Small intestine (tissue), 7 donors: ENCODE results near the gene ANKRD39. TPM values are rescaled to one million over a fixed set of nuclear protein-coding genes. Genes with fewer than 3 reads are reported as not detected.
A peak's percentile ranks its signal among the peaks of the same experiment; 100 is the strongest.

Experiments
- DNase-seq, 2 donors: peaks; one replicate each; pipeline versions ENCODE4 v3.0.0 to v3.0.0-alpha.2; 2013
- FAIRE-seq: peaks from 2 replicates; lab custom pipeline; 2012; peaks lifted over from hg19 to GRCh38; lab: Jason Lieb, UNC
- H3K27ac ChIP-seq, 3 donors: one replicate each; pipeline ENCODE4 v1.5.1; 2013; ENCODE audit warnings: low read length in 2 of 3, mild to moderate bottlenecking in 2 of 3, control low read depth in 1 of 3, inconsistent platforms in 1 of 3, low read depth in 1 of 3, moderate library complexity in 1 of 3
- H3K27me3 ChIP-seq, 3 donors: one replicate each; pipeline ENCODE4 v1.6.1; 2013; ENCODE audit warnings: low read length in 3 of 3, inconsistent platforms in 1 of 3; ENCODE audit not compliant: control insufficient read depth in 3 of 3, insufficient read depth in 3 of 3
- H3K36me3 ChIP-seq, 3 donors: one replicate each; pipeline ENCODE4 v1.6.1; 2013; ENCODE audit warnings: low read length in 3 of 3, inconsistent platforms in 1 of 3, low read depth in 1 of 3, mild to moderate bottlenecking in 1 of 3, moderate library complexity in 1 of 3; ENCODE audit not compliant: control insufficient read depth in 3 of 3, insufficient read depth in 2 of 3
- H3K4me1 ChIP-seq, 3 donors: one replicate each; pipeline ENCODE4 v1.6.1; 2013; ENCODE audit warnings: low read length in 2 of 3, inconsistent platforms in 1 of 3, low read depth in 1 of 3, mild to moderate bottlenecking in 1 of 3, moderate library complexity in 1 of 3; ENCODE audit not compliant: control insufficient read depth in 3 of 3, insufficient read depth in 2 of 3
- H3K4me3 ChIP-seq, 3 donors: one replicate each; pipeline ENCODE4 v1.5.1; 2013; ENCODE audit warnings: low read length in 3 of 3, control low read depth in 1 of 3, inconsistent platforms in 1 of 3, low read depth in 1 of 3, mild to moderate bottlenecking in 1 of 3, moderate library complexity in 1 of 3
- H3K9me3 ChIP-seq, 2 donors: one replicate each; pipeline ENCODE4 v1.6.1; 2013; ENCODE audit warnings: low read depth in 1 of 2, low read length in 1 of 2; ENCODE audit not compliant: control insufficient read depth in 2 of 2, insufficient read depth in 1 of 2
- WGBS, 3 donors: extraction: QIAGEN DNeasy Blood & Tissue Kit; methylation state at CpG; one replicate each; pipeline ENCODE4 v1.1.7; 2013; 5-methylcytosine and 5-hydroxymethylcytosine counted together
- polyA plus RNA-seq, 4 donors: library from polyadenylated mRNA; stranded (reverse) in 3 of 4; unstranded in 1 of 4; fragments of 200-250 nt in 3 of 4; fragments of 120-200 nt in 1 of 4; gene quantifications; one replicate each; pipeline versions ENCODE4 v1.2.1 to v1.2.3, GENCODE V29; 2013
- donor health status: healthy with polysubstance abuse.
- donor health status: control.
- donor health status: control.
- donor health status: Bipolar disorder and iron deficiency.
- donor health status: healthy.

Gene ANKRD39
- polyA plus RNA-seq, 4 donors, result 9.3 to 23.0 (median 16.5) TPM

GRCh38 chr2:96844405-96844808, 13.4 kb downstream of the ANKRD39 start:
- H3K4me1 ChIP-seq, result no peaks in the 10 kb centered on the region
- WGBS, 3 donors, result 86 to 93% (median 88%) methylated on average over 16 to 17 of the region's 17 CpGs
- H3K4me3 ChIP-seq, result no peak overlapping the region
- H3K27ac ChIP-seq, result no peak overlapping the region
- H3K9me3 ChIP-seq, result no peaks in the 10 kb centered on the region
- peaks cover 2 to 57% (median 5%) of the 10 kb centered on the region in 3 donors for H3K36me3 ChIP-seq
- no peaks in the 10 kb centered on the region for H3K27me3 ChIP-seq
- FAIRE-seq (no peak), DNase-seq (no peak)

- Histone ChIP-seq H3K27me3 (no peaks in the 10 kb centered on the region), H3K36me3 (peaks cover 2 to 58% (median 5%) of the 10 kb centered on the region in 3 donors), H3K4me1 (peaks cover 0 to 3% (median 0%) of the 10 kb centered on the region in 3 donors), H3K9me3 (no peaks in the 10 kb centered on the region), H3K4me3 (no peak within 1 kb of the TSS), H3K27ac (no peak within 1 kb of the TSS)
- DNase-seq, result no peak
- 90 to 95% (median 95%) methylated on average over 14 of the region's 14 CpGs for WGBS, 3 donors
- FAIRE-seq, result no peak
These were observed 14.1 kb downstream of the ANKRD39 start, which contains the start of gene ANKRD23 for GRCh38 chr2:96843538-96844268. Gene ANKRD23, minus strand, starts transcription at chr2:96844021. Its CDS starts 29 bp downstream, at chr2:96843992.

- no peak for DNase-seq
- H3K4me1 ChIP-seq, result peaks cover 0 to 3% (median 0%) of the 10 kb centered on the region in 3 donors
- no peaks in the 10 kb centered on the region for H3K9me3 ChIP-seq
- H3K4me3 ChIP-seq, result no peak overlapping the region
- no peak overlapping the region for H3K27ac ChIP-seq
- no peak for FAIRE-seq
- peaks cover 0 to 60% (median 3%) of the 10 kb centered on the region in 3 donors for H3K36me3 ChIP-seq
- no peaks in the 10 kb centered on the region for H3K27me3 ChIP-seq
- 89 to 90% (median 90%) methylated on average over 7 of the region's 7 CpGs for WGBS, 3 donors
These were observed 15.2 kb downstream of the ANKRD39 start for GRCh38 chr2:96842600-96842999.

- DNase-seq (no peak), FAIRE-seq (no peak)
- 84 to 91% (median 85%) methylated on average over 16 of the region's 16 CpGs for WGBS, 3 donors
- Histone ChIP-seq H3K4me3 (no peak overlapping the region), H3K36me3 (peaks cover 0 to 60% (median 2%) of the 10 kb centered on the region in 3 donors), H3K27me3 (no peaks in the 10 kb centered on the region), H3K27ac (no peak overlapping the region), H3K9me3 (no peaks in the 10 kb centered on the region), H3K4me1 (peaks cover 0 to 3% (median 0%) of the 10 kb centered on the region in 3 donors)
These were observed 15.9 kb downstream of the ANKRD39 start for GRCh38 chr2:96841701-96842495.

- no peak overlapping the region for H3K4me3 ChIP-seq
- 77 to 88% (median 87%) methylated on average over 37 of the region's 37 CpGs for WGBS, 3 donors
- peaks cover 0 to 55% (median 0%) of the 10 kb centered on the region in 3 donors for H3K36me3 ChIP-seq
- peaks cover 0 to 3% (median 0%) of the 10 kb centered on the region in 3 donors for H3K4me1 ChIP-seq
- FAIRE-seq, result no peak
- H3K27me3 ChIP-seq, result no peaks in the 10 kb centered on the region
- no peaks in the 10 kb centered on the region for H3K9me3 ChIP-seq
- H3K27ac ChIP-seq, result no peak overlapping the region
- no peak for DNase-seq
These were observed 17.7 kb downstream of the ANKRD39 start for GRCh38 chr2:96839875-96840850.

GRCh38 chr2:96839293-96839874, 18.4 kb downstream of the ANKRD39 start:
- 40 to 54% (median 43%) methylated on average over 28 to 42 of the region's 42 CpGs for WGBS, 3 donors
- peaks cover 0 to 3% (median 0%) of the 10 kb centered on the region in 3 donors for H3K4me1 ChIP-seq
- peak overlapping the region in 2 of 3 donors; percentile 5 to 13 for H3K27ac ChIP-seq
- no peaks in the 10 kb centered on the region for H3K9me3 ChIP-seq
- no peaks in the 10 kb centered on the region for H3K27me3 ChIP-seq
- no peak for FAIRE-seq
- peaks cover 0 to 53% (median 2%) of the 10 kb centered on the region in 3 donors for H3K36me3 ChIP-seq
- DNase-seq, result peak in 1 of 2 donors; percentile 60
- H3K4me3 ChIP-seq, result peak overlapping the region in 1 of 3 donors; percentile 24

- Histone ChIP-seq H3K4me1 (peaks cover 0 to 3% (median 0%) of the 10 kb centered on the region in 3 donors), H3K27me3 (no peaks in the 10 kb centered on the region), H3K36me3 (peaks cover 0 to 48% (median 3%) of the 10 kb centered on the region in 3 donors), H3K4me3 (no peak overlapping the region), H3K9me3 (no peaks in the 10 kb centered on the region), H3K27ac (peak overlapping the region in 2 of 3 donors; percentile 5 to 13)
- no peak for DNase-seq
- FAIRE-seq, result no peak
- 84 to 88% (median 86%) methylated on average over 23 of the region's 23 CpGs for WGBS, 3 donors
These were observed 19.2 kb downstream of the ANKRD39 start for GRCh38 chr2:96838345-96839292.
